Right hindlimb (tissue), 1 donor: Measurements from ENCODE around the gene RPAIN.
A peak's percentile ranks its signal among the peaks of the same experiment; 100 is the strongest.

Experiments
- DNase-seq: peaks from one replicate; pipeline ENCODE4 v3.0.0-alpha.2; 2018

Gene RPAIN, protein sequence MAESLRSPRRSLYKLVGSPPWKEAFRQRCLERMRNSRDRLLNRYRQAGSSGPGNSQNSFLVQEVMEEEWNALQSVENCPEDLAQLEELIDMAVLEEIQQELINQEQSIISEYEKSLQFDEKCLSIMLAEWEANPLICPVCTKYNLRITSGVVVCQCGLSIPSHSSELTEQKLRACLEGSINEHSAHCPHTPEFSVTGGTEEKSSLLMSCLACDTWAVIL

GRCh38 chr17:5419959-5420653 lies at the start of gene RPAIN:
TSS of gene RPAIN (plus strand) at chr17:5420182. CDS start at chr17:5420211, 29 bp downstream.
- DNase-seq: peak; percentile 89

GRCh38 chr17:5370411-5370810 lies 49.6 kb upstream of the RPAIN start:
- no peak for DNase-seq

- DNase-seq: no peak
These were observed 46.9 kb upstream of the RPAIN start for GRCh38 chr17:5373112-5373511.

DNA sequence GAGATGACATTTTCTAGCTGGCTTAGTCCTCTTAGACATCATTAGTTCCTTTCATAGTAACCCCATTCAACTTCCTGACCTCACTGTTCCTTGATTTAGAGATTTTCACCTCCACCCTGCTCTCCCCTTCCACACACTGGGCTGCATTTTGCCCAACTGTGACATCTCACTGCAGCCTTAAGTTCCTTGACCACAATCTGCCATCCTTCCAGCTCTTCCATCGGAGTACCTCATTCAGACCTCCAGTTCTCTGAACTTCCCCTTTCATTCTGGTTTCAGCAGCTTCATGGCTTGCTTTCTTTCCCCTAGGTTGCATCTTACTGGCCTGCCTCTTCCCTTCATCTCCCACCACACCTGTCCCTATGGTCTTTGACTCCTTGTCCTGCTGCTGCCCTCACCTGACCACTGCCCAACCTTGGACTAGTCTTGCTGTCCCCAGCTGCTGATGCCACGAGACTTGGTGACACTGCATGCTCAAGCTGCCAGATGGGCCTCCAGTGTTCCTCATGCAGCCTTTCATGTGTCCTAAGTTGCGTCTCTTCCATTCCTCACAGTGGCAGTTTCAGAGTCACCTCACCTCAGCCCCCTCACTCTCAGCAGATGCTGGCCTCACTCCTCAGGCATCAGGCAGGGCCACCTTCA lies 41.3 kb upstream of the RPAIN start:
- no peak for DNase-seq

DNA sequence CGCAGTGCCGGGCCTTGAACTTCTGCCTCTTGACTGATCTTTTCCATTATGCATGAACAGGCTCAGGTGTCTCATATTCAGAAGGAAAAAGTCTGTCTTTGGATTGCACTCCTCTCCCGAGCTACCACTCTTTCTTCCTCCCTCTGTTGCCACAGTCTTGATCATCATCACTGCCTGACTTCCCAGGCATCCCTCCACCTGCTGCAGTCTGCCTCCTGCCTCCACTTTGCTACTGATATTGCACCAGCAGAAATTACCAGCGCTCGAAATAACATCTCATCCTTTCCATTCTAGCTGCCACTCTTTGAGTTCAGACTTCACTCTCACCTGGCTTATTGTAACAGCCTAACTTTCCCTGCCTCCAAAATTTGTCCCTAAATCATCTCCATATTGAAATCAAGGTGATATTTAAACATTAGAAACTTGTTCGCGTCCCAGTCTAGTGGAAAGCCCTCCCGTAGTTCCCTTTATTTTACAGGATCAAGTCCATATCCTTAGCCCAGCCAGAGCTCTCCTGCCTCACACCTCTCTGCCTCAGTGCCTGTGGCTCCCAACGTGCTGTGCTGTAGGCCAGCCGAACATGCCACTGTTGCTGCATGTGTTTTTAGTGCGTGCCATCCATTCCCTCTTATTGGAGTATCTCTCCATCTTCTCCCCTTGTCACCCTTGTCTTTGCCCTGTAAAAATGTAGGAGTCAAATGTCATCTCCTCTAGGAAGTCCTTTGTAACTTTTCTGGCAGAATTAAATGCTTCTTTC lies 40.5 kb upstream of the RPAIN start:
- no peak for DNase-seq

DNA sequence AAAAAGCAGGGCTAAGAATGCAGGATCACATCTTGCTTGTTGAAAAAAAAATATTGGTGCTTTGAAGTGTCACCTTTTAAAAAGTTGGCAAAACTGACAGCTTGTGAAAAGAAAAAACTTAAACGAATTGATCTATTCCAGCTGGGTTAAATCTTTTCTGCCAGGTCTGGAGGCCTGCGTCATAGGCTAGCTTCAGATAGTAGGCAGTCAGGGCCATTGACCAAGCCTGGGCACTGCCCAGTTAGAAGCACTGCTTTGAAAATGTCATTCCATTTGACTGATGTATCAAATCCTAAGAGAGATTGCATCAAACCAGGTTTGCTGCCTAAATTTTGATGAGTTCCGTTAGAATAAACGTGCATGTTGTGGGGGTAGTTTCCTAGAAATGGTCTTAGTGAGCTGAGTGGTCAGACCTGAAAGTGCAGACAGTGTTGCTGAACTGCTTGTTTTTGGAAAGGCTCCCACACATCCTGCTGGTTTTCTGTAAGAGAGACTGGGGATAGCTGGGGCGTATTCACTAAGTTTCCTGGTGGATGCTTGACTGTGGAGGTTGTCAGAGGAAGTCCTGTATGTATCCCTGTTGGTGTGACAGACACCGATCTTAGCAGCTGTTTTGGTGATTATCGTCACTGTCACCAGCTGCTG lies 39.4 kb upstream of the RPAIN start:
- DNase-seq: no peak

DNA sequence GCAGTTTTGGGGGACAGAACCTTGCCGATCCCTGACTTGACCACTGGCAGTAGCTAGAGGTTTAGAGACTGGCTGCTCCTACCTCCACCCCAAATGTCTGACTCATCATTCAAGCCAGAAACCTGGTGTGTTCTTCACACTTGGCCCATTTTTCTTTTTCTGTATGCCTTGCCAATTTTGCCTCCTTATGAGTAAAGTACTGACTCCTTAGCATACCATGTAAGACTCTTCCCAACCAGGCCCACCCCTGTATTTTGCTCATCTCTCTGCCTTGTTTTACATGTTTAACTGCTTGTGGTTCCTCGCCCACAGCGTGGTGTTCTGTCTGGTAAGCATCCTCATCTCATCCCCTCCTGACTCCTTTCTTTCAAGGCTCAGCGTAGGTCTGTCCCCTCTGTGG lies 38.4 kb upstream of the RPAIN start:
- no peak for DNase-seq

DNA sequence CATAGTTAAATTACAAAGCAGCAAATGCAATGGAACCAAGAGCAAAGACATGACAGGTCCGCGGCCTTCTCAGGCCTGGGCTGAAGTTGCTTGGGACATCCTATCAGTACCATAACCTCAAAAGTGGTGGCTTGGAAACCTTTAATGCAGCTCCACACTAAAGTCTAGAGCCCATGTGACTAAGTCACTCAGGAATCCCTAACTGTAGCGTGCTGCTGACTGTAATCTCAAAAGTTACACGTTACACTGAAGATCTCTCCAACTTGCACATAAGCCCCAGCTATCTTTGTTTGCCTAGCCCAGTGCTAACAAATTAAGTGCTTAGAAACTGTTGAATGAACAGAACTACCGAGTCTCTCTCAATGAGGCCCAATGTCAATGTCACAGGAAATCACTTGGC lies 28.3 kb upstream of the RPAIN start:
- DNase-seq: no peak

- DNase-seq: no peak
These were observed 23.4 kb upstream of the RPAIN start for GRCh38 chr17:5396612-5397011.

DNA sequence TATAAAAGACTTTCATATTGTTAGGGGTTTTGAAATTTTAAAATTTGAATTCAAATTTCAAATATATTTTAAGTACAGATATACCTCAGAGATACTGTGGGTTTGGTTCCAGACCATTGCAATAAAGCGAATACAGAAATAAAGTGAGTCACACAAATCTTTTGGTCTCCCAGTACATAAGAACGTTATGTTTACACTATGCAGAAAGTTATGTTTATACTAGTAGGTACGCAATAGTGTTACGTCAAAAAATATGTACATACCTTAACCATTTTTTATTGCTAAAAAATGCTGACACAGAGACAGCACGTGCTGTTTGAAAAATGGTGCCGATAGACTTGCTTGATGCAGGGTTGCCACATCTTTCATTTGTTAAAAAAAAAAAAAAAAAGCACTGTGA lies 20.2 kb upstream of the RPAIN start:
- DNase-seq: no peak

DNA sequence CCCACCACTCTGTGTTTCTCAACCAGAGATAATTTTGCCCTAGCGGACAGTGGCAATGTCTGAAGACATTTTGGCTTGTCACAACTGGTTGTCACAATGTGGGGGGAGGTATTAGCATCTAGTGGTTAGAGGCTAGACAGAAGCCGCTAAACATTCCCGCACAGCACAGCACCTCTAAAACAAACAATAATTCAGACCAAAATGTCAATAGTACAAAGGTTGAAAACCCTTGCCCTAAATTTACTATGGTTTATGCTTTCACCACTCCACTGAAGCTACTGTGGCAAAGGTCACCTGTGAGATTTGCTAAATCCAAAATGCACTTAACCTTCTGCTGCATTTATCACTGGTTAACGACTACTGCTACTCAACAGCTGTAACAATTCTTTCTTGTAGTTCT lies 14.6 kb upstream of the RPAIN start:
- no peak for DNase-seq

- DNase-seq: no peak
These were observed 11.8 kb upstream of the RPAIN start for GRCh38 chr17:5408186-5408585.

DNA sequence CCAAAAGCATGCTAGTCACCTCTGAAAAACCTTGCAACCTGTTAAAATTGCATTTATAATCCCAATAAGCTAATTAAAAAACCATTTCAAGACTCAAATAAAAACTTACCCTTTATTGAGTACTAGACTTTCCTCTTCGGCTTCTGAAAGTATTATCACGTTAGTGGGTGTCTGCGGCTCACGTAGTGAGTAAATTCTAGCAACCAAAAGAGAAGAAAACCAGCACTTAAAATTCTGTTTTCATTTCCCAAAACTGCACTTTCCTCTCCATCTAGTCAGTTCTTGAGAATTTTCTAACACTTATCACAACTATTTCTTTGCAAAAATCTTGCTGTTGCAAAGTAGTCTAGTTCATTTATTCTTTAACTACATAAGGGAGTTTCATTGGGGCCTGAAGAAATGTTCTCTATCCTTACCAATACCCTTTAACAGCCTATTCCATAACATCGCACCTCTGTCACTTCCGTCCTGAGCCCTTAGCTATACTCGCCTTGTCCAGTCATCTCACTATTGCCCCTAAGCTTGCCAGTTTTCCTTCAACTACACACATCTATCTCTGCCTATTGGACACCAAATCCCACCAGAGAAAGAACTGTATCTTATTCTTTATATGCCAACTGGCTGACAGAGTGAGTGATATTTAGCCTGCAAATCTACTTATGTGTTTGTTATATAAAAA lies 9.2 kb upstream of the RPAIN start:
- DNase-seq: no peak

GRCh38 chr17:5413682-5414081 lies 6.3 kb upstream of the RPAIN start:
- DNase-seq: no peak

DNA sequence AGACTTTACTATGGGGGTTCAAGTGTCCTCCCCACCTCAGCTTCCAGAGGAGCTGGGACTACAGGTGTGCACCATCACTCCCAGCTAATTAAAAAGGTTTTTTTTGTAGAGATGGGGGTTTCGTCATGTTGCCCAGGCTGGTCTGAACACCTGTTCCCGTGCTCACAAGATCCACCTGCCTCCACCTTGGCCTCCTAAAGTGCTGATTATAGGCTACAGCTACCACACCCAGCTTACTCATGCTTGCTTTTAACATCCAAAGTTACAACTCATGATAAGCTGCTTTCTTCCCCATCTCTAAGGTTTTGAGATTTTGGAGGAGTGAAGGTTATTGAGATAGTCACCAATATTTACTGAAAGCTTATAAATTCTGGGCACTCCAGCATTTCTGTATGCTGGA lies 3.1 kb upstream of the RPAIN start:
- no peak for DNase-seq

- DNase-seq: no peak
These were observed 1.1 kb upstream of the RPAIN start for GRCh38 chr17:5418858-5419355.

GRCh38 chr17:5419356-5419958 lies 525 bp upstream of the RPAIN start, which contains the start of gene NUP88:
TSS of gene NUP88 (minus strand) at chr17:5419662. CDS start at chr17:5419650, 12 bp downstream.
- DNase-seq: peak; percentile 99

DNA sequence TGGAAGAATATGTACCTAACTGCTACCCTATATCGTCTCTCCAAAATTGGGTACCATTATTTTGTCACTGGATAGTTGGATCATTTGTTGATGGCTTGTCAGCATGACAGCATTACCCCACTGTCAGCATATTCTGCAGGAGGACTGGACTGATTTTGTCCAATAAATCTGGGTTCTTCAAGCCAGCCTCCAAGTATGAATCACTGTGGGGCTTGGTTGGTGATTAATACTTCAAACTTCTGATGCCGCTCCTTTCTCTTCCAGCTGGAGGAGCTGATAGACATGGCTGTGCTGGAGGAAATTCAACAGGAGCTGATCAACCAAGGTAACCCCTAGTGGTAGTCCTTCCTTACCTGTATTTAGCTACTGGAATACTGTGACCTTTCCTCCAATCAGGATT lies 2.5 kb downstream of the RPAIN start:
- DNase-seq: no peak

DNA sequence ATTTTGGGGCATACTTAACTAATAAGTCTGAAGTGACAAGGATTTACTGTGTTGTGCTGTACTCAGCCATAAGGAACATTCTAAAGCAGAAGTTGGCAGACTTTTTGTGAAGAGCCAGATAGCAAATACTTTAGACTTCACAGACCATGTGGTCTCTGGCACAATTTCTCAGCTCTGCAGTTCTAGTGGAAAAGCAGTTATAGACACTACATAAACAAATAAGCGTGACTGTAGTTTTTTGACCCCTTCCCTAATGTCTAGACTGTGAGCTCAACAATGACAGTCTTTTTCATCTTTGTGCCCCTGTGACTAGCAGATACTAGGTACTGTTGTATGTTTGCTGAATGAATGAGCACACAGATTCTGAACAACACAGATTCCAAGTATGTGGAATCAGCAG lies 4.9 kb downstream of the RPAIN start:
- no peak for DNase-seq

GRCh38 chr17:5425826-5426225 lies 5.8 kb downstream of the RPAIN start:
- no peak for DNase-seq

- no peak for DNase-seq
These were observed 9.4 kb downstream of the RPAIN start for GRCh38 chr17:5429191-5429887.
